ENCODE results near the gene TMEM218. TPM values are rescaled to one million over a fixed set of nuclear protein-coding genes. Genes with fewer than 3 reads are reported as not detected.
A peak's percentile ranks its signal among the peaks of the same experiment; 100 is the strongest.

Gene TMEM218
- total RNA-seq, 1 donor from 2014 or later: 17.3 TPM

DNA sequence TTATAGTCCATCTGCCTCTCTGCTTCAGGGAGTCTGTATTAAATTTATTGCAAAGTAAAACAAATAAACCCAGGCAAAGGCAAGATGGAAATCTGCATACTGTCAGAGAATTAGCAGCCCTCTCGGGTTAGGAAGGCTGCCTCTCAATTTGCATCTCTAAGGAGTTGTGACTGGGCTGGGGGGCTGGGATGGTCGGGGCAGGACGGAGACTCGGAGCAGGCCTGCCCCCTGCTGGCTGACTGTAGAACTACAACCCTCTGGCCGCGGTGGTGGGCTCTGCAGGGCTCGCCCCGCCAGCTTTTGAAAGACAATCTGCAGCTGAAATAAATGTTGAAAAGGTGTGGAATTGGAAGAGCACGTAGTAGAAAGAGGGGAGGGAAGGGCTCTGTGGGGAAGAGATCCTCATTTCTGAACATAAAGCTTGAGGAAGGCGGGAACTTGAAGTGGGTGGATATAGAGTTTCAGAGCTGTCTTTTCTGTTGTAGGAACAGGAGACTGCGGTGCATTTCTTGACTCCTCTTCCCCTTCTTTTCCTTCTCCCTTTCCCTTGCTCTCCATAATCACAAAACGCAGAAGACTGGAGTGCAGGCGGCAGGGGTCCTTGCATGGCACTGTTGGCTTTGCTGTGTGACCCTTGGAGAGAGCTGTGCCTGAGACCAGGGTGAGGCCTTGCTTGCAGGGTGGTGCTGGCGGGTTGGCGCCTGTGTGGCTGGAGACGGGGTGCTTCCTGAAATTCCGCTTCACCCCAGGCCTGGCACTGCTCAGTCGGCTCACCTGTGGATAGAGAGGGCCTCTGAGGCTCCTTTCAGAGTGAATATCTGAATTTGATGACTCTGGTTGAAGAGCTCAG is 30.5 kb upstream of the TMEM218 start:
- Mint-ChIP-seq H3K27me3 (peaks cover 38% of the 10 kb centered on the region), H3K4me3 (no peak overlapping the region), H3K4me1 (peaks cover 3% of the 10 kb centered on the region), H3K27ac (no peak overlapping the region), H3K36me3 (ENCODE audit: low read depth) (no peaks in the 10 kb centered on the region), H3K9me3 (no peaks in the 10 kb centered on the region)
- peak; percentile 87 for DNase-seq
- intact Hi-C loops (cut with micrococcal nuclease): loop anchor here (1.0 to 5.0 kb wide), 2 partner anchors 50 to 180 kb away; no protein-coding TSS in a partner anchor

DNA sequence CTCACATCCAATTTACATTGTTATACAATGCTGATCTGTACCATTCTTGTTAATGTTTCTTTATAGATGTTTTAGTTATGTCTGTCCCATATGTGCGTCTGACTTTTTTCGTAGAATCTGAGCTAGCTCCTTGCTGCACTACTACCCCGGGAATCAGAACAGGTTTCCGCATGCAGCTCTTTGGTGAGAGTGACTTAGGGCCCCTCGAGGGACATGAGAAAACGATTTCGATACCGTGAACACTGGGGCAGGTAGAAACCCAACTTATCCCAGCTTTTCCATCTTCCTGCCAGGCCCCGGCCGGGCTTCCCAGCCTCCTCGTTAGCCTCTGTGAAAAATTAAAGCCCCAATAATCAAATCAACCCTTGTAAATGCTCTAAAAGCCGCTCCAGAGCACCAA is 29.8 kb upstream of the TMEM218 start:
- H3K9me3 Mint-ChIP-seq: no peaks in the 10 kb centered on the region
- peaks cover 3% of the 10 kb centered on the region for H3K4me1 Mint-ChIP-seq
- no peak for DNase-seq

DNA sequence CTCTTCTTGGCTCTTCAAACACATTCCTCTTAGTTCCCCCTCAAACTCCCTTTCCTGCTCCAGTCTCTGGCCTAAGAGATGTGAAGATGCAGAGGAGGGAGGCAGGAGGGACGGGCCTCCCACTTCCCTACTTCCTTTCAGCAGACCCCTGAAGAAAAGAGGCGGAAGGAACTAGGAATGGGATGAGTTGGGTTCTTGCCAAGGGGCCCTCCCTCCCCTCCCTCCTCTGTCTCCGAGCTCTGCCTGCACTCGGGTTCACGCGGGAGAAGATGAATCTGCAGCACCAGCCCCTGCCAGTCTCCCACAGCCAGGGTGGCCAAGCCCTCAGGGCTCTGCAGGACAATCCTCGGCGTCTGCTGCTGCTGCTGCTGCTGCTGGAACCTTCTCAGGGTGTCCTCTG is 28.8 kb upstream of the TMEM218 start:
- H3K27me3 Mint-ChIP-seq: peaks cover 40% of the 10 kb centered on the region
- no peaks in the 10 kb centered on the region for H3K9me3 Mint-ChIP-seq
- H3K4me1 Mint-ChIP-seq: peaks cover 3% of the 10 kb centered on the region
- no peak overlapping the region for H3K27ac Mint-ChIP-seq
- intact Hi-C loops (cut with micrococcal nuclease): loop anchor here (5.0 kb wide), 1 partner anchor 48 kb away; no protein-coding TSS in a partner anchor
- DNase-seq: no peak
- H3K36me3 Mint-ChIP-seq (ENCODE audit: low read depth): no peaks in the 10 kb centered on the region
- H3K4me3 Mint-ChIP-seq: no peak overlapping the region

More for the DNA sequence above, 29.8 kb upstream of the TMEM218 start:
- no peaks in the 10 kb centered on the region for H3K36me3 Mint-ChIP-seq (ENCODE audit: low read depth)
- H3K27ac Mint-ChIP-seq: no peak overlapping the region
- intact Hi-C loops (cut with micrococcal nuclease): loop anchor here (1.0 to 5.0 kb wide), 2 partner anchors 49 to 179 kb away; no protein-coding TSS in a partner anchor
- H3K27me3 Mint-ChIP-seq: peaks cover 35% of the 10 kb centered on the region
- no peak overlapping the region for H3K4me3 Mint-ChIP-seq

DNA sequence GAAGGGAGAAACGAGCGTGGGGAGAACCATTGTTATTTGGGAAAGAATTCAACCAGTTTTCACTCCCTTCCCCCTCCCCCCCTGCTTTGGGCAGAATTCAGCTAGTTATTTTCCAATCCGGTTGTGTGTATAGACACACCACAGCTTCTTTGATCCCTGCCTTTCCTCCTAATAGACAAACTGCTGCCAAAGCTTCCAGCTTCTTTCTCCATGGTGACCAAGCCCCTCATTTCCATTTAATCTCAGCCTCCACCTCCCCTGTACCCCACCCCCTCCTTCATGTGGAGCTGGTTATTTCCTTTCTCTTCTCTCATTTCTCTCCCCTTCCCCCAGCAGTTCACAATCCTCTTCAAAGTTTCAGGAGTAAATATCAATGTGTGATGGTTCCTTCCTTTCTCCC is 28.4 kb upstream of the TMEM218 start:
- Mint-ChIP-seq H3K27ac (no peak overlapping the region), H3K27me3 (peaks cover 45% of the 10 kb centered on the region)

DNA sequence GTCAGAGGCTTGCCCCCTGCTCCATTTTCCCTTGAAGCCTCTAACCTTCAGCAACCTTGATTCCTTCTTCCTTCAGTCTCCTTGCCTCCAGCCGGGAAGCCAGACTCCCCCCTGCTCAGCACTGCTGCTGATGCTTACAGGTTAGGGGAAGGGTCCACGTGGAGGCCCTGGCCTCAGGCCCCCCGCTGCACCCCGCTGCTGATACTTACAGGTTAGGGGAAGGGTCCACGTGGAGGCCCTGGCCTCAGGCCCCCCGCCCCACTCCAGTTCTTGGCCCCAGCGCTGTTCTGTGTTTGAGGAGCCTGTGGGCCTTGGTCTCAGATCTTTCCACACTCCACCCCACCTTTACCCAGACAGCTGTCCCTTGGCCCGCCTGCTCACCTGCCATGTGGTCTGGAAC is 27.5 kb upstream of the TMEM218 start:
- Mint-ChIP-seq H3K27ac (no peak overlapping the region), H3K4me1 (peaks cover 3% of the 10 kb centered on the region), H3K9me3 (no peaks in the 10 kb centered on the region), H3K27me3 (peaks cover 46% of the 10 kb centered on the region), H3K36me3 (ENCODE audit: low read depth) (no peaks in the 10 kb centered on the region), H3K4me3 (no peak overlapping the region)
- DNase-seq: no peak
- intact Hi-C loops (cut with micrococcal nuclease): no loop called here

More for the DNA sequence above, 28.4 kb upstream of the TMEM218 start:
- peaks cover 3% of the 10 kb centered on the region for H3K4me1 Mint-ChIP-seq
- intact Hi-C loops (cut with micrococcal nuclease): loop anchor here (5.0 kb wide), 1 partner anchor 47 kb away; no protein-coding TSS in a partner anchor
- no peaks in the 10 kb centered on the region for H3K9me3 Mint-ChIP-seq
- no peak for DNase-seq
- H3K4me3 Mint-ChIP-seq: no peak overlapping the region
- H3K36me3 Mint-ChIP-seq (ENCODE audit: low read depth): no peaks in the 10 kb centered on the region

DNA sequence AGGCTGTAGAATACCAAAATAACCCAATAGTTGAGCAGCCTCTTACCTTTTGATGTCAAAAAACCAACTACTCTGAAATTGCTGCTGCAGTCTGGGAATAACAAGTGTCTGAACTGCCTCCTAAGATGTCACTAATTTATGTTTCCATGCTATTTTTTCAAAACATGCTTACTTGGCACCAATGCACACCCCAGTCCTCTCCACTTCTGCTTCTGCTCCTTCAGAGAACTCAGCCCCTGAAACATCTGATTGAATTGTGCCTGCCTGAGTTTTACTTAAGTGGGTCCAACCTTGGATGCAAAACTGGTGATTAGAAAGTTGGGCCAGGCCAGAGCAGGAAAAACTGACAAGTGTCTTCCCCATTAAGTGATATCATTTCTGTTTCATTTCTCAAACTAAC is 24.6 kb upstream of the TMEM218 start:
- H3K36me3 Mint-ChIP-seq (ENCODE audit: low read depth): no peaks in the 10 kb centered on the region
- H3K27me3 Mint-ChIP-seq: peaks cover 50% of the 10 kb centered on the region
- H3K27ac Mint-ChIP-seq: no peak overlapping the region
- H3K4me3 Mint-ChIP-seq: no peak overlapping the region
- DNase-seq: no peak
- intact Hi-C loops (cut with micrococcal nuclease): no loop called here
- no peaks in the 10 kb centered on the region for H3K4me1 Mint-ChIP-seq
- no peaks in the 10 kb centered on the region for H3K9me3 Mint-ChIP-seq

DNA sequence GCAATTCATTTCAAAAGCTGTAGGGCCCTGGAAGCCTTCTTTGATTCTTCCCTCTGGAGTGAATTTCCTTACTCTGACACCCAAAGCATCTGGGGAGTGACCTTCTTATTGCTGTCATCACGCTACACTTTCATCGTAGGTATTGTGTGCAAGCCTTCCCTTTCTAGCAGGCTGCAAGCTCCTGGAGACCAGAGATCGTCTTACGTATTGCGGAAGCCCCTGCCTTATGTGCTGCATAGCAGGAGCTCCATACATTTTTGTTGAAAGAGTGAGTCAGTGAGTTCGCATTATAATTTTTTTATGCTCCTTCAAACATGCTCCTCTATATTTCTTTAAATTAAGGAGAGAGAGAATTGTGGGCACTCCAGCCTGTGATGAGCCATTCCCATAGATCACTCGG is 21.2 kb upstream of the TMEM218 start:
- no peak overlapping the region for H3K27ac Mint-ChIP-seq
- peaks cover 43% of the 10 kb centered on the region for H3K27me3 Mint-ChIP-seq
- H3K9me3 Mint-ChIP-seq: no peaks in the 10 kb centered on the region
- no peaks in the 10 kb centered on the region for H3K36me3 Mint-ChIP-seq (ENCODE audit: low read depth)
- intact Hi-C loops (cut with micrococcal nuclease): no loop called here
- no peak overlapping the region for H3K4me3 Mint-ChIP-seq
- no peaks in the 10 kb centered on the region for H3K4me1 Mint-ChIP-seq
- no peak for DNase-seq

DNA sequence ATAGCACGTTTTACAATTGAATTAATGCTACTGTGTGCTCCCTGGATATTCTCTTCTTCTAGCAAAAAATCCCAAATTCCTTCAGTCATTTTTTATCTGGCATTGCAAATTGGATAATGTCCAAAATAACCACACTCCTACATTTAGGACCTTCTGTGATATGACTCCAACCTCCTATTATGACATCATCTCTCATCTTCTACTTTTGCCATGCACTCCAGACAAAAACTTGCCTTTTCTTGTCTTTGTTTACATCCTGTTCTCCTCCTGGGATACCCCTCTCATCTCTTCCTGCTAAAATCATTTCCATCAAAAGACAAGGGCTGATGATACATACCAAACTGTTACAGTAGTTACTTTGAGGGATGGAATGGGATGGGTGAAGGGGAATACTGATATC is 20.6 kb upstream of the TMEM218 start:
- Mint-ChIP-seq H3K36me3 (ENCODE audit: low read depth) (no peaks in the 10 kb centered on the region), H3K4me1 (no peaks in the 10 kb centered on the region), H3K27ac (no peak overlapping the region), H3K27me3 (peaks cover 44% of the 10 kb centered on the region), H3K4me3 (no peak overlapping the region), H3K9me3 (no peaks in the 10 kb centered on the region)
- DNase-seq: no peak
- intact Hi-C loops (cut with micrococcal nuclease): no loop called here

DNA sequence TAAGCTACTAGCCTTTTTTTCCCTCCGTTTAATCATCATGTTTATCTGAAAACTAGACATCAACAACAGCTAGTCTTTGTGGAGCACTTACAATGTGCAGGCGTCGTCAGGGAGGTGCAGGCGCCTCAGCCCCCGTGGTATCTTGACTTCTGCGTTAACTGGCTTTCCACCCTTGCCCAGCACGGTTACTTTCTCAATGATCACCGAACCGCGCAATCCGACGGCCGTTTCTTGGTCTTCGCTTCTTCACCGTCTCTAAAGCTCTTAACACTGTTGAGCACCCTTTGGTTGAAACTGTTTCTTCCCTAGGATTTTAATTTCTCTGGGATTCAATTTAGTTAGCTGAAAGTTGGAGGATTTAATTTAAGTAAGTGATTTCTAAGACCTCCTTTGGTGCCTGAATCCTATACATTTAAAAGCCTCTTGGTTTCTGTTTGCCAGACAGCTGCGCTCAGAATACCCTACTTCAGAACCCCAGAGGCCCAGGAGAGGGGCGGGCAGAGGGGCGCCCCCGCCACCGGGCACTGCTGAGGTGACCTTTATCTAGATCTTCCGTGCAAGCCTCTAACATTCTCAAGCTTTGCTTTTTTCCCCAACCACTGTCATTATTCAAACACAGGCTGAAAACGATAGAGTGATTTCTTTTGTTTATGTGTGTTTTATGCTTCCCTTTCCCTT is 18.0 kb upstream of the TMEM218 start:
- Mint-ChIP-seq H3K4me3 (no peak overlapping the region), H3K27me3 (peaks cover 35% of the 10 kb centered on the region), H3K27ac (no peak overlapping the region), H3K36me3 (ENCODE audit: low read depth) (no peaks in the 10 kb centered on the region), H3K4me1 (no peaks in the 10 kb centered on the region), H3K9me3 (no peaks in the 10 kb centered on the region)
- no peak for DNase-seq
- intact Hi-C loops (cut with micrococcal nuclease): no loop called here

DNA sequence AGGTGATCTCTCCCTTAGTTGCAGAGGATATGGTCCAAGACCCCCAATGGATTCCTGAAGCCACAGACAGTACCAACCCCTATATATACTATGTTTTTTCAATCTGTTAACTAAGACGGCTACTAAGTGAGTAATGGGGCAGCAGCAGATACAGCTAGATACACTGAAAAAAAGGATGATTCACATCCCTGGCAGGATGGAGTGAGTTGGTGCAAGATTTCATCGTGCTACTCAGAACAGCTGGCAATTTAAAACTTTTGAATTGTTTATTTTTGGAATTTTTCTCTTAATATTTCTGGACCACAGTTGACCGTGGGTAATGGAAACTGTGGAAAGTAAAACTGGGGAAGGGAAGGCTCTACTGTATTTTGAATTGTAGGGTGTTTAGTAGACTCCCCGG is 17.0 kb upstream of the TMEM218 start:
- no peak for DNase-seq
- Mint-ChIP-seq H3K4me1 (peaks cover 2% of the 10 kb centered on the region), H3K36me3 (ENCODE audit: low read depth) (no peaks in the 10 kb centered on the region), H3K4me3 (no peak overlapping the region), H3K27ac (no peak overlapping the region), H3K9me3 (no peaks in the 10 kb centered on the region), H3K27me3 (peaks cover 31% of the 10 kb centered on the region)
- intact Hi-C loops (cut with micrococcal nuclease): no loop called here

DNA sequence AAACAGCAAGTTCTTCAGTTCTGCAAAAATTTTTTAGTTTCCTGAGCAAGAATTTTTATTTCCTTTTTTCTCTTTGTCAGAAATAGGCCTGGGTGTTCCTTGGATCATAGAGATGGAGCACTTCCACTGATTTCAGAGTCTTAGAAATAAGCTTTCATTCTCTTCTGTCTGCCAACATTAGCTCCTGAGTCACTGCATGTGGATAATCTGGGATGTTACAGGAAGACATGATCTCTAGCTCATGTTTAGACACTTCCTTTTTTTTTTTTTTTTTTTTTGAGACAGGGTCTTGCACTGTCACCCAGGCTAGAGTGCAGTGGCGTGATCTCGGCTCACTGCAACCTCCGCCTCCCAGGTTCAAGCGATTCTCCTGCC is 13.2 kb upstream of the TMEM218 start:
- no peak for DNase-seq
- H3K4me1 Mint-ChIP-seq: peaks cover 2% of the 10 kb centered on the region
- no peaks in the 10 kb centered on the region for H3K36me3 Mint-ChIP-seq (ENCODE audit: low read depth)
- H3K27ac Mint-ChIP-seq: no peak overlapping the region
- intact Hi-C loops (cut with micrococcal nuclease): loop anchor here (1.0 kb wide), 1 partner anchor 162 kb away; no protein-coding TSS in a partner anchor
- H3K4me3 Mint-ChIP-seq: no peak overlapping the region
- H3K27me3 Mint-ChIP-seq: peaks cover 35% of the 10 kb centered on the region
- H3K9me3 Mint-ChIP-seq: no peaks in the 10 kb centered on the region

DNA sequence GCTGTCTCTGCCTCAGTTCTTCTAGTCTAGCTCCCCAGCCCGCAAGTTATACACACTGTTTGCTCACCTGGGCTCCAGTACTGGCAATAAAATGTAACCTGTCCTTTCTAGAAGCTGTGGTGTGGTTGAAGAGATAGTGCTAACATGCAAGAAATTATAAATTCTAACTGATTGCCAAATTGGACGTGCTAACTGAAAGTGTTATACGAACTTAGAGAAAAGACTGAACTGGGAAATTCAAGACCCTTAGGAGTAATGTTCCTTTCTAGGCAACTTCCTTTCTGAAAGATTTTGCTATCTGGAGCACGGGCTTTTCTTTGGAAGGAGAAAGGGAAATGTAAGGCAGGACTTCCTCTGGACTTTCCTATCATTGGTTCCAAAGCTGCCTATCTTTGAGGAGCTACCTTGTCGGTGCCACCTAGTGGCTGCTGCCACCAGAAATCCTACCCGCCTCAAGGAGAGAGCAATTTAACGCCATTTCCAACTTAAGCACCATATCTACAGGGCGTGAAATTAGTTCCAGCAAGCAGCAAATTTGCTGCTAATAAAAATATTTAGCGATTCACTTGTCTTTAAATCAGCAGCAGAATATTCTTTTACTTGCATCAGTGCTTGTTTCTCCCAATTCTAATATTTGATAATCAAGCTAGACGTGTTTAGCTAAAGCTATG is 12.7 kb upstream of the TMEM218 start:
- Mint-ChIP-seq H3K36me3 (ENCODE audit: low read depth) (no peaks in the 10 kb centered on the region), H3K4me3 (no peak overlapping the region), H3K4me1 (peaks cover 2% of the 10 kb centered on the region), H3K27ac (no peak overlapping the region), H3K9me3 (no peaks in the 10 kb centered on the region), H3K27me3 (peaks cover 39% of the 10 kb centered on the region)
- DNase-seq: peak; percentile 77
- intact Hi-C loops (cut with micrococcal nuclease): loop anchor here (1.0 kb wide), 1 partner anchor 162 kb away; no protein-coding TSS in a partner anchor

DNA sequence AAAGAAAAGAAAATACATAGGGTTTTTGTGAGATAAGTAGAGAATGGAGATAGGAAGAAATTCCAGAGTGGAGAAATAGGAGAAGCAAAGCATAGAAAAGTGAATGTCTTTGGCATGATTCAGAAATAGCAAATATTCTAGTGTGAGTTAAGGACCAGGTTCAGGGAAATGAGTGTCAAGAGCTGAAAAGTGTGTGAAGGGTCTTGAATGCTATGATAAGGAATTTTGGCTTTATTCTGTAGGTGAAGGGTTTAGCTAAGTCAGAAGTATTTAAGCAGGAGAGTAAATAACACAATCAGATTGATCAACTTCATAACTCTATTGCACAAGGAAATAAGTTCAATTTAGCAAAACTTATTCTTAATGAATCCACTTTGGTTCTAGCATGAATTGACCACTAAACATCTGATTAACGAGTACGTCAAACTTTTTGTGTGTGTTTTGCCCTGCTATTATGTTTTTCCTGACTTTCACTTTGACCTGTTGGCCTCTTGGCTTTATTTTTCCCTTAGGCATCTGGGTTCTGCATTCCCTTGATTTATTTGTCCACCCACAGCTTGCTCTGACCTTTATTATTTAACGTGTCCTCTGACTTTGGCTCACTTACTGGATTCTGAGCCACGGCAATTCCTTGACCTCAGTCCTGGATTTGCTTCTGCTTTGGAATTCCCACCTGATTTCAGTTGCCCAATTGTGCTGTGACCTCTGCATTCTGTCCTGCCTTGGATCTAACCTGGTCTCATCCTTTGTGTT is 11.9 kb upstream of the TMEM218 start:
- Mint-ChIP-seq H3K4me1 (peaks cover 2% of the 10 kb centered on the region), H3K27ac (no peak overlapping the region), H3K9me3 (no peaks in the 10 kb centered on the region), H3K36me3 (ENCODE audit: low read depth) (no peaks in the 10 kb centered on the region), H3K4me3 (no peak overlapping the region), H3K27me3 (peaks cover 40% of the 10 kb centered on the region)
- DNase-seq: no peak
- intact Hi-C loops (cut with micrococcal nuclease): no loop called here

Data from activated CD4-positive, alpha-beta T cell treated with anti-CD3 and anti-CD28 coated beads, Interleukin-2, amount 10 ng/mL, durations not matched to agents 24 days and 14 days (primary cell).